Keratinocyte (primary cell): ENCODE results near the gene RFX3.

Experiments
- CTCF ChIP-seq, 3 experiments: IDR thresholded peaks in 1 of 3; conservative IDR thresholded peaks in 1 of 3; optimal IDR thresholded peaks in 1 of 3; 2 replicates in 2 of 3; 3 replicates in 1 of 3; pipeline versions ENCODE3 to v1.5.1; 2011; ENCODE audit warnings: low read length in 3 of 3, mild to moderate bottlenecking in 3 of 3, moderate library complexity in 2 of 3, control low read depth in 1 of 3, inconsistent platforms in 1 of 3; ENCODE audit not compliant: insufficient read depth in 2 of 3; ENCODE audit errors: extremely low read depth in 1 of 3
- EZH2 ChIP-seq: IDR thresholded peaks from one replicate; pipeline ENCODE4 v1.6.1; 2012; ENCODE audit warnings: inconsistent platforms, mild to moderate bottlenecking, low read length, moderate library complexity

GRCh38 chr9:3477236-3477834, 48.5 kb downstream of the RFX3 start:
- TF ChIP-seq CTCF (optimal IDR thresholded peaks at IDR 0.05 in 1 of 3, IDR thresholded peaks at IDR 0.05 in 1 of 3, conservative IDR thresholded peaks at IDR 0.05 in 1 of 3; ENCODE audit: extremely low read depth in 1 of 3, insufficient read depth in 2 of 3, low read length in 3 of 3) (no peak), EZH2 (no peak)
